ENCODE results near the gene CCNG1.
"Not testable (repeated sequence)": the region's sequence is repeated elsewhere in the genome, so short reads cannot be mapped to it uniquely, and the experiment has no call there.

DNA sequence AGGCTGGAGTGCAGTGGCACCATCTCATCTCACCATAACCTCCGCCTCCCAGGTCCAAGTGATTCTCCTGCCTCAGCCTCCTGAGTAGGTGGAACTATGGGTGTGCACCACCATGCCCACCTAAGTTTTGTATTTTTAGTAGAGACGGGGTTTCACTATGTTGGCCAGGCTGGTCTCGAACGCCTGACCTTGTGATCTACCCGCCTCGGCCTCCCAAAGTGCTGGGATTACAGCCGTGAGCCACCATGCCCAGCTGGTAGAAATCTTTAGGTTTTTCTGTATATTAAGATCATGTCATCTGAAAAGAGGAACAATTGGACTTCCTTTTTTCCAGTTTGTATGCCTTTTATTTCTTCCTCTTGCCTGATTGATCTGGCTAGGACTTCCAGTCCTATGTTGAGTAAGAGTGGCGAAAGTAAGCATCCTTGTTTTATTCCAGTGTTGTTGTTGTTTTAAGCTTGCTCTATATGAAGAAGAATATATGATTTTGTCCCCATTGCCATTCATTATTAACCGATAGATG, 40.5 kb upstream of the CCNG1 start:
- TF ChIP-seq, protein P1, sequence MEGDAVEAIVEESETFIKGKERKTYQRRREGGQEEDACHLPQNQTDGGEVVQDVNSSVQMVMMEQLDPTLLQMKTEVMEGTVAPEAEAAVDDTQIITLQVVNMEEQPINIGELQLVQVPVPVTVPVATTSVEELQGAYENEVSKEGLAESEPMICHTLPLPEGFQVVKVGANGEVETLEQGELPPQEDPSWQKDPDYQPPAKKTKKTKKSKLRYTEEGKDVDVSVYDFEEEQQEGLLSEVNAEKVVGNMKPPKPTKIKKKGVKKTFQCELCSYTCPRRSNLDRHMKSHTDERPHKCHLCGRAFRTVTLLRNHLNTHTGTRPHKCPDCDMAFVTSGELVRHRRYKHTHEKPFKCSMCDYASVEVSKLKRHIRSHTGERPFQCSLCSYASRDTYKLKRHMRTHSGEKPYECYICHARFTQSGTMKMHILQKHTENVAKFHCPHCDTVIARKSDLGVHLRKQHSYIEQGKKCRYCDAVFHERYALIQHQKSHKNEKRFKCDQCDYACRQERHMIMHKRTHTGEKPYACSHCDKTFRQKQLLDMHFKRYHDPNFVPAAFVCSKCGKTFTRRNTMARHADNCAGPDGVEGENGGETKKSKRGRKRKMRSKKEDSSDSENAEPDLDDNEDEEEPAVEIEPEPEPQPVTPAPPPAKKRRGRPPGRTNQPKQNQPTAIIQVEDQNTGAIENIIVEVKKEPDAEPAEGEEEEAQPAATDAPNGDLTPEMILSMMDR (conservative IDR thresholded peaks at IDR 0.05 in 1 of 2, IDR thresholded peaks at IDR 0.05 in 1 of 2; ENCODE audit: low read depth in 1 of 2, low read length in 2 of 2) = not testable (repeated sequence)
- not testable (repeated sequence) for TF ChIP-seq EZH2 (IDR thresholded peaks at IDR 0.05; ENCODE audit: low read length, missing control alignments)

Data from fibroblast of lung (primary cell).